Measurements from ENCODE around the gene TECTB. TPM values are rescaled to one million over a fixed set of nuclear protein-coding genes. Genes with fewer than 3 reads are reported as not detected.

Gene TECTB
- total RNA-seq, 1 experiment from 2014 or later, result not detected

GRCh38 chr10:112336556-112337201 is 53.5 kb downstream of the TECTB start:
- Mint-ChIP-seq H3K9me3 (no peaks in the 10 kb centered on the region), H3K4me1 (no peaks in the 10 kb centered on the region), H3K27ac (no peak overlapping the region), H3K36me3 (no peaks in the 10 kb centered on the region), H3K4me3 (no peak overlapping the region), H3K27me3 (ENCODE audit: low read depth) (no peaks in the 10 kb centered on the region)
- POLR2A ChIA-PET, result no interaction called here
- CTCF ChIA-PET, result interaction anchor here (0.8 to 1.3 kb wide), 3 partner anchors 29 to 199 kb away, joined by 3 to 4 read pairs (median 4); no protein-coding TSS in a partner anchor
- ATAC-seq, result no peak
- TF ChIP-seq EMX1 (CRISPR knock-in tag; IDR thresholded peaks at IDR 0.05) (no peak), CBFB (CRISPR knock-in tag; IDR thresholded peaks at IDR 0.05; ENCODE audit: low read depth) (no peak), PREB (CRISPR knock-in tag; IDR thresholded peaks at IDR 0.05; ENCODE audit: borderline replicate concordance) (no peak), JUN (CRISPR knock-in tag; IDR thresholded peaks at IDR 0.05) (no peak), ZNF232 (CRISPR knock-in tag; IDR thresholded peaks at IDR 0.05) (no peak), ESRRA (CRISPR knock-in tag; IDR thresholded peaks at IDR 0.05; ENCODE audit: borderline replicate concordance) (no peak), PRDM15 (CRISPR knock-in tag; IDR thresholded peaks at IDR 0.05) (no peak), ATF1 (CRISPR knock-in tag; IDR thresholded peaks at IDR 0.05) (no peak), NR2C2 (CRISPR knock-in tag; IDR thresholded peaks at IDR 0.05) (no peak)
- DNase-seq (ENCODE audit: low spot score), result no peak

- no peak overlapping the region for H3K27ac Mint-ChIP-seq
- ATAC-seq (no peak), DNase-seq (ENCODE audit: low spot score) (no peak)
- H3K9me3 Mint-ChIP-seq, result no peaks in the 10 kb centered on the region
- H3K4me3 Mint-ChIP-seq, result no peak overlapping the region
- POLR2A ChIA-PET, result no interaction called here
- CTCF ChIA-PET, result interaction anchor here (1.2 kb wide), 1 partner anchor 202 kb away, joined by 3 read pairs; no protein-coding TSS in a partner anchor
- TF ChIP-seq ATF1 (CRISPR knock-in tag; IDR thresholded peaks at IDR 0.05) (no peak), NFE2L1 (CRISPR knock-in tag; IDR thresholded peaks at IDR 0.05) (no peak), ZNF416 (CRISPR knock-in tag; IDR thresholded peaks at IDR 0.05) (no peak)
- H3K36me3 Mint-ChIP-seq, result no peaks in the 10 kb centered on the region
- H3K27me3 Mint-ChIP-seq (ENCODE audit: low read depth), result no peaks in the 10 kb centered on the region
- H3K4me1 Mint-ChIP-seq, result no peaks in the 10 kb centered on the region
These were observed 55.8 kb downstream of the TECTB start for GRCh38 chr10:112338957-112339356.

- ATAC-seq (no peak), DNase-seq (ENCODE audit: low spot score) (no peak)
- H3K9me3 Mint-ChIP-seq, result no peaks in the 10 kb centered on the region
- no peak overlapping the region for H3K4me3 Mint-ChIP-seq
- no peaks in the 10 kb centered on the region for H3K36me3 Mint-ChIP-seq
- ChIA-PET CTCF (interaction anchor here (1.0 kb wide), 1 partner anchor 33 kb away, joined by 4 read pairs; no protein-coding TSS in a partner anchor), POLR2A (no interaction called here)
- no peaks in the 10 kb centered on the region for H3K27me3 Mint-ChIP-seq (ENCODE audit: low read depth)
- no peak for TF ChIP-seq AFF4 (CRISPR knock-in tag; IDR thresholded peaks at IDR 0.05; ENCODE audit: borderline replicate concordance)
- TF ChIP-seq MYBL2 (CRISPR knock-in tag; IDR thresholded peaks at IDR 0.05), result no peak
- no peaks in the 10 kb centered on the region for H3K4me1 Mint-ChIP-seq
- no peak overlapping the region for H3K27ac Mint-ChIP-seq
These were observed 57.4 kb downstream of the TECTB start for GRCh38 chr10:112340601-112341000.
